Eye (tissue), 1 donor: Measurements from ENCODE around the gene MBD3.
"Not testable (repeated sequence)": the region's sequence is repeated elsewhere in the genome, so short reads cannot be mapped to it uniquely, and the experiment has no call there.

ENCODE experiments used
- DNase-seq: peaks from one replicate; pipeline ENCODE4 v3.0.0-alpha.2; 2015

The MBD3 gene

GRCh38 chr19:1592755-1593500 lies at the start of gene MBD3:
TSS of gene MBD3 (minus strand) at chr19:1592865. CDS start at chr19:1592631, 234 bp downstream.
- peak; percentile 97 for DNase-seq

- DNase-seq = not testable (repeated sequence)
Observed at GRCh38 chr19:1640893-1641448, 48.3 kb upstream of the MBD3 start.

GRCh38 chr19:1636325-1637236 lies 43.9 kb upstream of the MBD3 start:
- DNase-seq = no peak

GRCh38 chr19:1634938-1635243 lies 42.2 kb upstream of the MBD3 start:
- no peak for DNase-seq

- DNase-seq = no peak
Observed at GRCh38 chr19:1634242-1634937, 41.7 kb upstream of the MBD3 start.

GRCh38 chr19:1633269-1633826 lies 40.7 kb upstream of the MBD3 start:
- DNase-seq = no peak

GRCh38 chr19:1632462-1633268 lies 40.0 kb upstream of the MBD3 start:
- DNase-seq = no peak

GRCh38 chr19:1631557-1632100 lies 39.0 kb upstream of the MBD3 start:
- DNase-seq = no peak

- no peak for DNase-seq
Observed at GRCh38 chr19:1630811-1631210, 38.1 kb upstream of the MBD3 start.

- DNase-seq = no peak
Observed at GRCh38 chr19:1630012-1630411, 37.3 kb upstream of the MBD3 start.

GRCh38 chr19:1629256-1629808 lies 36.7 kb upstream of the MBD3 start:
- DNase-seq = no peak

- DNase-seq = no peak
Observed at GRCh38 chr19:1627194-1627593, 34.5 kb upstream of the MBD3 start.

- DNase-seq = no peak
Observed at GRCh38 chr19:1626417-1627010, 33.8 kb upstream of the MBD3 start.

GRCh38 chr19:1624458-1624857 lies 31.8 kb upstream of the MBD3 start:
- DNase-seq = peak; percentile 81

GRCh38 chr19:1622541-1622940 lies 29.9 kb upstream of the MBD3 start:
- DNase-seq = no peak

GRCh38 chr19:1622007-1622406 lies 29.3 kb upstream of the MBD3 start:
- no peak for DNase-seq

GRCh38 chr19:1621574-1621973 lies 28.9 kb upstream of the MBD3 start:
- DNase-seq = no peak

GRCh38 chr19:1621021-1621420 lies 28.4 kb upstream of the MBD3 start:
- no peak for DNase-seq

GRCh38 chr19:1620502-1620901 lies 27.8 kb upstream of the MBD3 start:
- DNase-seq = no peak

- DNase-seq = no peak
Observed at GRCh38 chr19:1619703-1620102, 27.0 kb upstream of the MBD3 start.

- no peak for DNase-seq
Observed at GRCh38 chr19:1619094-1619439, 26.4 kb upstream of the MBD3 start.
